AG10803 (cell line): ENCODE measurements around the gene SDHAF4.

Source experiments
- DNase-seq: peaks from one replicate; pipeline ENCODE4 v3.0.0; 2010; ENCODE audit warnings: low read depth
- H3K4me3 ChIP-seq: 2 replicates; pipeline ENCODE4 v1.5.1; 2011; ENCODE audit warnings: mild to moderate bottlenecking, low read length, control low read depth
- CTCF ChIP-seq: conservative IDR thresholded peaks from 2 replicates; pipeline ENCODE4 v1.5.1; 2011; ENCODE audit warnings: mild to moderate bottlenecking, low read length, control low read depth, inconsistent platforms

Gene SDHAF4

GRCh38 chr6:70566751-70567382, at the start of gene SDHAF4:
SDHAF4 (plus strand) TSS chr6:70566930; CDS start chr6:70566941, 11 bp downstream.
- TF ChIP-seq CTCF = peak; percentile 15
- peak; percentile 85 for DNase-seq
- peak within 1 kb of the TSS; percentile 89 for H3K4me3 ChIP-seq

GRCh38 chr6:70518723-70519122, 48.0 kb upstream of the SDHAF4 start:
- no peak for DNase-seq

GRCh38 chr6:70520575-70520974, 46.2 kb upstream of the SDHAF4 start:
- peak; percentile 10 for DNase-seq
- peak; percentile 45 for TF ChIP-seq CTCF
- H3K4me3 ChIP-seq = no peak overlapping the region

More at GRCh38 chr6:70518723-70519122, 48.0 kb upstream of the SDHAF4 start:
- no peak for TF ChIP-seq CTCF
- no peak overlapping the region for H3K4me3 ChIP-seq

- DNase-seq = no peak
- H3K4me3 ChIP-seq = no peak overlapping the region
- no peak for TF ChIP-seq CTCF
These were observed 41.9 kb upstream of the SDHAF4 start for GRCh38 chr6:70524721-70525286.

GRCh38 chr6:70527071-70527737, 39.5 kb upstream of the SDHAF4 start:
- DNase-seq = peak; percentile 32
- no peak overlapping the region for H3K4me3 ChIP-seq
- no peak for TF ChIP-seq CTCF

GRCh38 chr6:70530023-70530422, 36.7 kb upstream of the SDHAF4 start:
- no peak for DNase-seq
- no peak for TF ChIP-seq CTCF
- no peak overlapping the region for H3K4me3 ChIP-seq

GRCh38 chr6:70531133-70531532, 35.6 kb upstream of the SDHAF4 start:
- no peak overlapping the region for H3K4me3 ChIP-seq
- no peak for DNase-seq
- TF ChIP-seq CTCF = no peak
